RWPE1 (cell line): ENCODE results near the gene BMI1.

Experiments
- CTCF ChIA-PET: fragments of 350-600 bp; sonication (Branson Sonifier 250); formaldehyde crosslinking; extraction: SDS; loops from one replicate; lab custom pipeline; 2021; lab: Yijun Ruan, JAX
- POLR2A ChIA-PET: fragments of 400-600 bp; formaldehyde crosslinking; extraction: SDS; loops from one replicate; lab custom pipeline; 2020; ENCODE audit warnings: antibody characterized with exemption; ENCODE audit not compliant: low non-redundant PET; lab: Yijun Ruan, JAX
- DNase-seq: peaks from one replicate; pipeline ENCODE4 v3.0.0; 2012; ENCODE audit warnings: low spot score
- H3K27ac ChIP-seq: fragments of 450-650 bp; 2 replicates; pipeline ENCODE4 v1.5.1; 2017
- TF ChIP-seq, protein P1 (sequence below): fragments of 450-650 bp; conservative IDR thresholded peaks from 2 replicates; pipeline ENCODE4 v1.5.1; 2017; ENCODE audit warnings: low read depth, mild to moderate bottlenecking

BMI1 gene

DNA sequence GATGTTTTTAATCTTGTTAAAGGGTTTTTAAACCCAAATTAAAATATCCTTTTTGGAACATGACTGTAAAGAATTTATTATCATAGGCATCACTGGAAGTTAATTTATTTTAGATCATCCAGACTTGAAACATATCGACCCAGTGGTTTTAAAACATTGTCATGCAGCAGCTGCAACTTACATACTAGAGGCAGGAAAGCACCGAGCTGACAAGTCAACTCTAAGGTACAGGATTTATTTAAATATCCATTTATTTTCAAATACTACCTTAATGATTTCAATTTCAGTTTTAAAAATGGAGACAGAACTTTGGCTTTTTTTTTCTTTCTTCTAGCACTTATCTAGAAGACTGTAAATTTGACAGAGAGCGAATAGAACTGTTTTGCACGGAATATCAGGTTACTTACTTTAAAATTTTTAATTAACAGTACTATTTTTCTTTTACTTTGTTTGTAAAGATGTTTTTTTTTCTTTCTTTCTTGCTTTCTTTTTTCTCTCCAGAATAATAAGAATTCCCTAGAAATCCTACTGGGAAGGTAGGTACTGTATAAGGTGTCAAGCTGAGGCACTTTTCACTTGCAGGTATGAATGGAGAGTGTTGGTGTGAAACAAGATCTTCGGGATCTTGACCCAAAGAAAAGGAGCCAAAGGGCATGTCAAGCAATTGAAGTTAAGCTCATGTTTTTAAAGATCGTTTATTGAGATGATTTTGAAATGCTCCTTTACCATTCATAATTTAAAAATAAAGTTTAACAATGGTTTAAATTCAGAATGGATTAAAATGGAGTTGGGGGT, 2.9 kb upstream of the BMI1 start:
- TF ChIP-seq, protein P1, sequence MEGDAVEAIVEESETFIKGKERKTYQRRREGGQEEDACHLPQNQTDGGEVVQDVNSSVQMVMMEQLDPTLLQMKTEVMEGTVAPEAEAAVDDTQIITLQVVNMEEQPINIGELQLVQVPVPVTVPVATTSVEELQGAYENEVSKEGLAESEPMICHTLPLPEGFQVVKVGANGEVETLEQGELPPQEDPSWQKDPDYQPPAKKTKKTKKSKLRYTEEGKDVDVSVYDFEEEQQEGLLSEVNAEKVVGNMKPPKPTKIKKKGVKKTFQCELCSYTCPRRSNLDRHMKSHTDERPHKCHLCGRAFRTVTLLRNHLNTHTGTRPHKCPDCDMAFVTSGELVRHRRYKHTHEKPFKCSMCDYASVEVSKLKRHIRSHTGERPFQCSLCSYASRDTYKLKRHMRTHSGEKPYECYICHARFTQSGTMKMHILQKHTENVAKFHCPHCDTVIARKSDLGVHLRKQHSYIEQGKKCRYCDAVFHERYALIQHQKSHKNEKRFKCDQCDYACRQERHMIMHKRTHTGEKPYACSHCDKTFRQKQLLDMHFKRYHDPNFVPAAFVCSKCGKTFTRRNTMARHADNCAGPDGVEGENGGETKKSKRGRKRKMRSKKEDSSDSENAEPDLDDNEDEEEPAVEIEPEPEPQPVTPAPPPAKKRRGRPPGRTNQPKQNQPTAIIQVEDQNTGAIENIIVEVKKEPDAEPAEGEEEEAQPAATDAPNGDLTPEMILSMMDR, result no peak
- POLR2A ChIA-PET, result no interaction called here
- CTCF ChIA-PET, result interaction anchor here (0.6 to 0.7 kb wide), 3 partner anchors 21 to 672 kb away, joined by 3 to 5 read pairs (median 4); no protein-coding TSS in a partner anchor
- no peak for DNase-seq
- no peak overlapping the region for H3K27ac ChIP-seq

DNA sequence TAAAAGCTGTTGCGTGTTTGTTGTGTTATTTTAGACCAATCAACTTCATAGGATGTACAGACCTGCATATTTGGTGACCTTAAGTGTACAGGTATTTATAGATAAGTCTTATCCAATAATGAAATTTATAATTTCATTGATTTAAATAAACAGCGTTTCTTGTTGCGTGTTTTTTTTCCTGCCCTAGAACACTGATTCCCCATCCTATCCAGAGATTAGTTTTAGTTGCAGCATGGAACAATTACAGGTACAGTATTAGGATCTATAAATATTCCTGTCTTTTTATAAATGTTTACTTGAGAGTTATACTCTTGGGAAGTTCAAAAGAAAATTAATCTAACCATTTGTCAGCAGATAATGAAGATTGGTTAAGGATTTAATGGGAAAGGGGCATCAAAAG, 2.1 kb upstream of the BMI1 start:
- DNase-seq, result no peak
- POLR2A ChIA-PET, result no interaction called here
- CTCF ChIA-PET, result no interaction called here
- no peak overlapping the region for H3K27ac ChIP-seq
- TF ChIP-seq, protein P1, result no peak

DNA sequence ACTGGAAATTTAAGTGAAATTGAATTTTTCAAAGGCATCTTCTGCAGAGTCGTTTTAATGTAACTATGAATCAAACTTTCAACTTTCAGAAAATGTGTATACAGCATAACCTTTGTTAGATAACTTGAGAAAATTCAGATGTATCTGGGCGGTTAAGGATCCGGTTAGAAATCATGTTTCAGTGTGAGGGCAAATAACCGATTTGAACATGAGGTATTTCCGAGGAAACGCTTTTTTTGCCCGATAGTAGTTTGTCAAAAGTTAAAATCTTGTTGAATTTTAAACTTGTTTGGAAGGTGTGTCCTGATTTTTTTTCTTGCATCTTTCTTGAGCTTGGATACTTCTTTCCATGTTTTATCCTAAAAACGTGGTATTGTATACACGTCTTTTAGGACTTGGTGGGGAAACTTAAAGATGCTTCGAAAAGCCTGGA, 1.3 kb upstream of the BMI1 start:
- DNase-seq, result no peak
- ChIA-PET CTCF (no interaction called here), POLR2A (no interaction called here)
- H3K27ac ChIP-seq, result no peak overlapping the region
- TF ChIP-seq, protein P1, result no peak

DNA sequence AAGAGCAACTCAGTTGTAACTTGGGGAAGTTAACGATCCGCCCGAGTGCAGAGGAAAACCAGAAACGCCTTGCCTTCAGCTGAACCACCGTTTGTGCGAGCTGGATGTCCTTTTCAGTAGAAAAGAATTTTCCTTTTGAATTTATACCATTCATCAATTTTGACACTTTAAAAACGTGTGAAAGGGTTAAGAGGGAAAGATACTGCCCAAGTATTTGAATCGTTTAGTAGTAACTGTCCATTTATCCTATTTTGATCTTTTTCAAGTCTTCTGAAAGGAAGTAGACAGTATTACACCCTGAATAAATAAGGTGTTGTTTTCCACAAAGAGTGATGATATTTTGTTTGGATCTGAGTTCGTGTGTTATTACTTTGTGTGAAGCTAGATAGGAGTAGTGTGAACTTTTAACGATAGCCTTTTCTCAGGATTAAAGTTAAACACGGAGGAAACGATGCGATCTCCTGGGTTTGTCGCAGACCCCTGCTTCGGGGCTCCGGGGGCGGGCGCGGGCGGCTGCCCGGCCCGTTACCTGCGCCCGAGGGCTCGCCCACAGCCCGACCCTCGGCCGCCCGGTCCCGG, 830 bp upstream of the BMI1 start:
- DNase-seq, result no peak
- CTCF ChIA-PET, result interaction anchor here (0.7 kb wide), 1 partner anchor 1292 kb away, joined by 3 read pairs; no protein-coding TSS in a partner anchor

DNA sequence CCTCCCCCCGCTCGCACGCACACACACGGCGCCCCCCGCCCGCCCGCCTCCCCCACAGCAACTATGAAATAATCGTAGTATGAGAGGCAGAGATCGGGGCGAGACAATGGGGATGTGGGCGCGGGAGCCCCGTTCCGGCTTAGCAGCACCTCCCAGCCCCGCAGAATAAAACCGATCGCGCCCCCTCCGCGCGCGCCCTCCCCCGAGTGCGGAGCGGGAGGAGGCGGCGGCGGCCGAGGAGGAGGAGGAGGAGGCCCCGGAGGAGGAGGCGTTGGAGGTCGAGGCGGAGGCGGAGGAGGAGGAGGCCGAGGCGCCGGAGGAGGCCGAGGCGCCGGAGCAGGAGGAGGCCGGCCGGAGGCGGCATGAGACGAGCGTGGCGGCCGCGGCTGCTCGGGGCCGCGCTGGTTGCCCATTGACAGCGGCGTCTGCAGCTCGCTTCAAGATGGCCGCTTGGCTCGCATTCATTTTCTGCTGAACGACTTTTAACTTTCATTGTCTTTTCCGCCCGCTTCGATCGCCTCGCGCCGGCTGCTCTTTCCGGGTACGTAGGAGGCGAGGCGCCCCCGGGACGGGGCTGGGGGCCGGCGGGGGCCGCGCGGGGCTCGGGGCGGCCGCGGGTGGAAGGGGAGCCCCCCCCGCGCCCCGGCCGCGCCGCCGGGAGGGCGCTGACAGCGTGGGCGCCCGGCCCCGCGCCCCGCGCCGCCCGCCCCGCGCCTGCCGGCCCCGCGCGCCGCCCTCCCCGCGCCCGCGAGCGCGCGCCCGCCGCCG, 441 bp downstream of the BMI1 start:
- peak overlapping the region; percentile 80 for H3K27ac ChIP-seq
- no peak for DNase-seq
- ChIA-PET POLR2A (no interaction called here), CTCF (no interaction called here)
- TF ChIP-seq, protein P1, result no peak

More for the DNA sequence above, 830 bp upstream of the BMI1 start:
- TF ChIP-seq, protein P1, result no peak
- H3K27ac ChIP-seq, result peak overlapping the region; percentile 80
- POLR2A ChIA-PET, result no interaction called here

DNA sequence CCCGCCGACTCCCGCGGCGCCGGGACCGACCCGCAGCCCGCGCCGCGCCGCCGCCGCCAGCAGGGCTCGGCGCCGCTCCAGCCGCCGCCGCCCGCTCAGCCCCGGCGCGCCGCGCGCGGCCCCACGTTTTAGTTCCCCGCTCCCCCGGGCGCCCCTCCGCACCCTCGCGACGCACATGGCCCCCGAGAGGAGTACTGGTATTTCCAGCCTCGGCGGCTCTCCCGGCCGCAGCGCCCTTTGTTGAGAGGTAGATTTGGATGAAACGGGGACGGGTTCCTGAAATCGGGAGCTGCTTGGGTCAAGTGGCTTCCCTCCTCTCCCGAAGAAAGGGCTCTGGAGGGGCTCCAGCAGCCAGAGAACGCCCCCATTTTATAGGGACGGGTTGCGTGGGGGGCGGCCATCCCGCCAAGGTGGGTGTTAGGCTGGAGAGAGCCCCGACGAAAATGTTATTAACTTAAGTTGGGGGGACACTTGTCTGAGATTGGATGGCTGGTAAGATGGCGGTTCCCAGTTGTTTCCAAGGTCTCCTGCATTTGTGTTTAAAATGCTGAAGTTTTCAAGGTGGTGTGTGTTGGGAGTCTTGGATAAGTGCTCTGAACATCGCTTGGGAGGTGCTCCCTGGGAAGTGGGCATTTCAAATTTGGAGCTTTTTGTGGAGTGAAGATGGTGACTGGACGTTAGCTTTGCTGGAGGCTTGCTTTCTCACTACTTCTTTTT, 1.2 kb downstream of the BMI1 start:
- ChIA-PET CTCF (no interaction called here), POLR2A (no interaction called here)
- H3K27ac ChIP-seq, result no peak overlapping the region
- DNase-seq, result no peak
- TF ChIP-seq, protein P1, result no peak
